T-helper 2 cell treated with Interferon-gamma antibody and Interleukin-4, amounts not matched to agents 5 μg/mL and 100 μg/mL, for 36 hours (primary cell): ENCODE measurements around the gene ERBB3.

Experiments
- DNase-seq: peaks from one replicate; pipeline ENCODE4 v3.0.0; 2021; ENCODE audit warnings: low spot score
- H3K27ac Mint-ChIP-seq: one replicate; pipeline ENCODE4 v1.8.0; 2021; ENCODE audit warnings: mild to moderate bottlenecking, mixed read lengths
- H3K27me3 Mint-ChIP-seq: one replicate; pipeline ENCODE4 v1.8.0; 2021; ENCODE audit warnings: low read depth, mixed read lengths
- H3K36me3 Mint-ChIP-seq: one replicate; pipeline ENCODE4 v1.8.0; 2021; ENCODE audit warnings: low read depth, mixed read lengths
- H3K4me1 Mint-ChIP-seq: one replicate; pipeline ENCODE4 v1.8.0; 2021; ENCODE audit warnings: low read depth, mixed read lengths
- H3K4me3 Mint-ChIP-seq: one replicate; pipeline ENCODE4 v1.8.0; 2022; ENCODE audit warnings: mild to moderate bottlenecking, moderate library complexity, mixed read lengths
- H3K9me3 Mint-ChIP-seq: one replicate; pipeline ENCODE4 v1.8.0; 2021; ENCODE audit warnings: mixed read lengths

The ERBB3 gene

GRCh38 chr12:56127485-56127887 is 47.5 kb downstream of the ERBB3 start:
- Mint-ChIP-seq H3K36me3 (peaks cover 47% of the 10 kb centered on the region), H3K27ac (peak overlapping the region; percentile 91), H3K4me3 (peak overlapping the region; percentile 94), H3K27me3 (no peaks in the 10 kb centered on the region), H3K9me3 (peaks cover 6% of the 10 kb centered on the region), H3K4me1 (peaks cover 58% of the 10 kb centered on the region)
- DNase-seq, result no peak

- H3K4me3 Mint-ChIP-seq, result peak within 1 kb of the TSS; percentile 94
- peak; percentile 98 for DNase-seq
- H3K36me3 Mint-ChIP-seq, result peaks cover 51% of the 10 kb centered on the region
- peak within 1 kb of the TSS; percentile 91 for H3K27ac Mint-ChIP-seq
- peaks cover 59% of the 10 kb centered on the region for H3K4me1 Mint-ChIP-seq
- no peaks in the 10 kb centered on the region for H3K27me3 Mint-ChIP-seq
- H3K9me3 Mint-ChIP-seq, result peaks cover 6% of the 10 kb centered on the region
Observed at GRCh38 chr12:56127888-56128669, 48.1 kb downstream of the ERBB3 start, which contains the start of gene ESYT1. ESYT1 (plus strand) TSS chr12:56128267; CDS start chr12:56128320, 53 bp downstream.

- DNase-seq, result no peak
Observed at GRCh38 chr12:56128670-56129205, 48.8 kb downstream of the ERBB3 start.

GRCh38 chr12:56129206-56129941 is 49.4 kb downstream of the ERBB3 start:
- H3K4me3 Mint-ChIP-seq, result peak overlapping the region; percentile 94
- H3K27ac Mint-ChIP-seq, result peak overlapping the region; percentile 91
- H3K9me3 Mint-ChIP-seq, result peaks cover 6% of the 10 kb centered on the region
- peak; percentile 81 for DNase-seq
- H3K4me1 Mint-ChIP-seq, result peaks cover 60% of the 10 kb centered on the region
- H3K36me3 Mint-ChIP-seq, result peaks cover 57% of the 10 kb centered on the region
- no peaks in the 10 kb centered on the region for H3K27me3 Mint-ChIP-seq

More at GRCh38 chr12:56128670-56129205, 48.8 kb downstream of the ERBB3 start:
- Mint-ChIP-seq H3K4me3 (peak overlapping the region; percentile 94), H3K36me3 (peaks cover 56% of the 10 kb centered on the region), H3K4me1 (peaks cover 61% of the 10 kb centered on the region), H3K27ac (peak overlapping the region; percentile 91), H3K27me3 (no peaks in the 10 kb centered on the region), H3K9me3 (peaks cover 6% of the 10 kb centered on the region)

GRCh38 chr12:56129942-56130495 is 50.1 kb downstream of the ERBB3 start:
- no peaks in the 10 kb centered on the region for H3K27me3 Mint-ChIP-seq
- H3K9me3 Mint-ChIP-seq, result peaks cover 6% of the 10 kb centered on the region

GRCh38 chr12:56130876-56131275 is 50.9 kb downstream of the ERBB3 start:
- Mint-ChIP-seq H3K4me3 (peak overlapping the region; percentile 94), H3K9me3 (peaks cover 6% of the 10 kb centered on the region), H3K27me3 (no peaks in the 10 kb centered on the region), H3K4me1 (peaks cover 56% of the 10 kb centered on the region), H3K36me3 (peaks cover 64% of the 10 kb centered on the region), H3K27ac (peak overlapping the region; percentile 62)
- no peak for DNase-seq

More at GRCh38 chr12:56129942-56130495, 50.1 kb downstream of the ERBB3 start:
- H3K4me3 Mint-ChIP-seq, result peak overlapping the region; percentile 94
- peaks cover 58% of the 10 kb centered on the region for H3K36me3 Mint-ChIP-seq
- peak overlapping the region; percentile 91 for H3K27ac Mint-ChIP-seq
- DNase-seq, result no peak
- H3K4me1 Mint-ChIP-seq, result peaks cover 58% of the 10 kb centered on the region

- Mint-ChIP-seq H3K27me3 (no peaks in the 10 kb centered on the region), H3K4me3 (no peak overlapping the region), H3K36me3 (peaks cover 89% of the 10 kb centered on the region), H3K27ac (no peak overlapping the region), H3K9me3 (peaks cover 6% of the 10 kb centered on the region), H3K4me1 (peaks cover 63% of the 10 kb centered on the region)
- no peak for DNase-seq
Observed at GRCh38 chr12:56134897-56135296, 54.9 kb downstream of the ERBB3 start.

- no peaks in the 10 kb centered on the region for H3K27me3 Mint-ChIP-seq
- H3K36me3 Mint-ChIP-seq, result peaks cover 86% of the 10 kb centered on the region
- peak overlapping the region; percentile 80 for H3K27ac Mint-ChIP-seq
- peak overlapping the region; percentile 48 for H3K4me3 Mint-ChIP-seq
- H3K9me3 Mint-ChIP-seq, result no peaks in the 10 kb centered on the region
- no peak for DNase-seq
- H3K4me1 Mint-ChIP-seq, result peaks cover 55% of the 10 kb centered on the region
Observed at GRCh38 chr12:56137853-56138571, 58.0 kb downstream of the ERBB3 start.

- Mint-ChIP-seq H3K27ac (no peak overlapping the region), H3K9me3 (no peaks in the 10 kb centered on the region), H3K4me3 (no peak overlapping the region), H3K27me3 (no peaks in the 10 kb centered on the region), H3K36me3 (peaks cover 82% of the 10 kb centered on the region), H3K4me1 (peaks cover 43% of the 10 kb centered on the region)
- no peak for DNase-seq
Observed at GRCh38 chr12:56141946-56142784, 62.2 kb downstream of the ERBB3 start.

GRCh38 chr12:56143217-56143616 is 63.3 kb downstream of the ERBB3 start:
- no peak for DNase-seq
- H3K4me3 Mint-ChIP-seq, result no peak overlapping the region
- peaks cover 71% of the 10 kb centered on the region for H3K36me3 Mint-ChIP-seq
- peak overlapping the region; percentile 49 for H3K27ac Mint-ChIP-seq
- H3K4me1 Mint-ChIP-seq, result peaks cover 34% of the 10 kb centered on the region
- H3K9me3 Mint-ChIP-seq, result no peaks in the 10 kb centered on the region
- no peaks in the 10 kb centered on the region for H3K27me3 Mint-ChIP-seq

GRCh38 chr12:56143870-56144269 is 63.9 kb downstream of the ERBB3 start:
- no peak for DNase-seq
- Mint-ChIP-seq H3K27me3 (no peaks in the 10 kb centered on the region), H3K9me3 (no peaks in the 10 kb centered on the region), H3K4me3 (no peak overlapping the region), H3K4me1 (peaks cover 27% of the 10 kb centered on the region), H3K36me3 (peaks cover 65% of the 10 kb centered on the region), H3K27ac (peak overlapping the region; percentile 22)

- Mint-ChIP-seq H3K27me3 (no peaks in the 10 kb centered on the region), H3K4me3 (no peak overlapping the region), H3K4me1 (peaks cover 26% of the 10 kb centered on the region), H3K36me3 (peaks cover 55% of the 10 kb centered on the region), H3K9me3 (no peaks in the 10 kb centered on the region), H3K27ac (no peak overlapping the region)
- no peak for DNase-seq
Observed at GRCh38 chr12:56145217-56145616, 65.3 kb downstream of the ERBB3 start.
